Measurements from ENCODE around the gene EFCAB5. TPM values are rescaled to one million over a fixed set of nuclear protein-coding genes. Genes with fewer than 3 reads are reported as not detected.

EFCAB5 gene
- polyA plus RNA-seq, 1 of the 3 experiments (the other 2 are of a cell fraction): 0.05 TPM

- TF ChIP-seq MXI1 (IDR thresholded peaks at IDR 0.05; ENCODE audit: low read depth, low read length): no peak
- no peak for TF ChIP-seq RCOR1 (IDR thresholded peaks at IDR 0.05; ENCODE audit: low read length)
- TF ChIP-seq CHD2 (IDR thresholded peaks at IDR 0.05; ENCODE audit: low read length, partially characterized antibody): no peak
- TF ChIP-seq FOXJ3 (CRISPR knock-in tag; IDR thresholded peaks at IDR 0.05): no peak
- TF ChIP-seq EP300 (IDR thresholded peaks at IDR 0.05; ENCODE audit: borderline replicate concordance in 1 of 2, low read depth in 1 of 2, low read length in 1 of 2): no peak
These were observed 132.8 kb downstream of the EFCAB5 start (continued) for GRCh38 chr17:30074254-30074653.

GRCh38 chr17:30074730-30075129 lies 133.3 kb downstream of the EFCAB5 start:
- ChIA-PET POLR2A (no interaction called here), CTCF (interaction anchor here (1.0 to 5.0 kb wide), 2 partner anchors 19 to 50 kb away, joined by 3 to 31 read pairs; no protein-coding TSS in a partner anchor)
- Histone ChIP-seq H4K20me1 (ENCODE audit: insufficient read depth) (no peaks in the 10 kb centered on the region), H3K4me1 (ENCODE audit: control insufficient read depth in 1 of 2, insufficient read depth in 2 of 2, low read depth in 1 of 2, low read length in 1 of 2) (no peaks in the 10 kb centered on the region), H3K79me2 (ENCODE audit: insufficient read depth) (no peaks in the 10 kb centered on the region), H3K9me2 (no peaks in the 10 kb centered on the region), H3K4me2 (no peak overlapping the region), H3F3A (replicated peaks; ENCODE audit: insufficient read depth) (no peaks in the 10 kb centered on the region), H3K4me3 (ENCODE audit: low read depth in 2 of 2, low read length in 1 of 2) (no peak overlapping the region), H3K27ac (ENCODE audit: low read depth in 2 of 2, low read length in 1 of 2) (no peak overlapping the region), H3K9me3 (no peaks in the 10 kb centered on the region), H3K27me3 (ENCODE audit: insufficient read depth) (no peaks in the 10 kb centered on the region), H3K36me3 (replicated peaks in 1 of 2; ENCODE audit: control insufficient read depth in 1 of 2, insufficient read depth in 2 of 2, low read length in 1 of 2) (no peaks in the 10 kb centered on the region), H3K9ac (no peak overlapping the region), H2AFZ (ENCODE audit: low read depth) (no peak overlapping the region)
- TF ChIP-seq TEAD4 (IDR thresholded peaks at IDR 0.05; ENCODE audit: borderline replicate concordance, insufficient read depth): no peak
- no peak for TF ChIP-seq GABPA (IDR thresholded peaks at IDR 0.05; ENCODE audit: low read depth)
- no peak for TF ChIP-seq USF1 (IDR thresholded peaks at IDR 0.05; ENCODE audit: borderline replicate concordance, low read depth)
- TF ChIP-seq RAD21 (IDR thresholded peaks at IDR 0.05; ENCODE audit: low read length): no peak
- no peak for TF ChIP-seq USF2 (IDR thresholded peaks at IDR 0.05; ENCODE audit: borderline replicate concordance, low read depth, low read length)
- DNase-seq: no peak
- 67% methylated on average over 2 of the region's 2 CpGs for WGBS (ENCODE audit: low lambda C conversion rate)

GRCh38 chr17:30082773-30083172 lies 141.3 kb downstream of the EFCAB5 start:
- H3K4me1 ChIP-seq (ENCODE audit: control insufficient read depth in 1 of 2, insufficient read depth in 2 of 2, low read depth in 1 of 2, low read length in 1 of 2): no peaks in the 10 kb centered on the region
- H3K36me3 ChIP-seq (replicated peaks in 1 of 2; ENCODE audit: control insufficient read depth in 1 of 2, insufficient read depth in 2 of 2, low read length in 1 of 2): no peaks in the 10 kb centered on the region
- no peaks in the 10 kb centered on the region for H3F3A ChIP-seq (replicated peaks; ENCODE audit: insufficient read depth)
- H3K9me3 ChIP-seq: no peaks in the 10 kb centered on the region
- no peaks in the 10 kb centered on the region for H3K79me2 ChIP-seq (ENCODE audit: insufficient read depth)
- H4K20me1 ChIP-seq (ENCODE audit: insufficient read depth): no peaks in the 10 kb centered on the region
- DNase-seq: no peak
- no peaks in the 10 kb centered on the region for H3K27me3 ChIP-seq (ENCODE audit: insufficient read depth)
- CTCF ChIA-PET: interaction anchor here (0.9 to 8.2 kb wide), 2 partner anchors 10 to 13 kb away, joined by 3 to 81 read pairs; no protein-coding TSS in a partner anchor
- H3K9ac ChIP-seq: no peak overlapping the region
- 72% methylated on average over 5 of the region's 5 CpGs for WGBS (ENCODE audit: low lambda C conversion rate)
- H3K4me3 ChIP-seq (ENCODE audit: low read depth in 2 of 2, low read length in 1 of 2): no peak overlapping the region
- POLR2A ChIA-PET: no interaction called here
- no peaks in the 10 kb centered on the region for H3K9me2 ChIP-seq
- H2AFZ ChIP-seq (ENCODE audit: low read depth): no peak overlapping the region
- H3K27ac ChIP-seq (ENCODE audit: low read depth in 2 of 2, low read length in 1 of 2): no peak overlapping the region
- no peak overlapping the region for H3K4me2 ChIP-seq
- TF ChIP-seq TEAD4 (IDR thresholded peaks at IDR 0.05; ENCODE audit: borderline replicate concordance, insufficient read depth): no peak
- no peak for TF ChIP-seq SMC3 (IDR thresholded peaks at IDR 0.05; ENCODE audit: low read depth, low read length)
- no peak for TF ChIP-seq ELF1 (IDR thresholded peaks at IDR 0.05)
- TF ChIP-seq POLR2AphosphoS5 (IDR thresholded peaks at IDR 0.05; ENCODE audit: low read depth, low read length): no peak
- TF ChIP-seq GABPA (IDR thresholded peaks at IDR 0.05; ENCODE audit: low read depth): no peak
- no peak for TF ChIP-seq MAX (IDR thresholded peaks at IDR 0.05; ENCODE audit: low read depth)
- TF ChIP-seq NRF1 (IDR thresholded peaks at IDR 0.05; ENCODE audit: low read depth, low read length): no peak
- TF ChIP-seq SIN3A (IDR thresholded peaks at IDR 0.05; ENCODE audit: borderline replicate concordance, low read depth, low read length): no peak
- TF ChIP-seq USF2 (IDR thresholded peaks at IDR 0.05; ENCODE audit: borderline replicate concordance, low read depth, low read length): no peak
- no peak for TF ChIP-seq GATA2 (CRISPR knock-in tag; IDR thresholded peaks at IDR 0.05)
- no peak for TF ChIP-seq RXRA (IDR thresholded peaks at IDR 0.05; ENCODE audit: borderline replicate concordance, low read depth)
- TF ChIP-seq REST (IDR thresholded peaks at IDR 0.05; ENCODE audit: low read depth, low read length): no peak
